HCT116 (cell line): Measurements from ENCODE around the gene RAB3GAP2. TPM values are rescaled to one million over a fixed set of nuclear protein-coding genes. Genes with fewer than 3 reads are reported as not detected.

ENCODE experiments used
- ATAC-seq: fragments of 200-7000 bp; cut with Tn5 transposase; 2 replicates; pipeline ENCODE4 v1.9.1; 2020; ENCODE audit warnings: mild to moderate bottlenecking, moderate library complexity
- BruUV-seq: library from RNA; stranded (reverse); fragments of 400-500 nt; replicated peaks from 2 replicates; lab custom pipeline; 2021; lab: Mats Ljungman, UMichigan
- CTCF ChIA-PET: fragments of 300-600 bp; sonication (Branson Sonifier 250); formaldehyde crosslinking; loops from one replicate; lab custom pipeline; 2021; ENCODE audit warnings: antibody characterized with exemption; lab: Charles Lee
- POLR2A ChIA-PET: fragments of 300-600, 350-600 bp; sonication (Branson Sonifier 250); formaldehyde crosslinking; loops from one replicate; lab custom pipeline; 2021; ENCODE audit warnings: antibody characterized with exemption; lab: Charles Lee
- RAD21 ChIA-PET, 2 experiments: fragments of 300-600 bp; sonication (Branson Sonifier 250); formaldehyde crosslinking; loops; one replicate each; lab custom pipeline; 2023; ENCODE audit warnings: low total read pairs in 2 of 2; ENCODE audit not compliant: uncharacterized antibody in 2 of 2, unreplicated experiment in 2 of 2, low non-redundant PET in 1 of 2; lab: Charles Lee
- DNase-seq: peaks from one replicate; pipeline ENCODE4 v3.0.0-alpha.2; 2010; ENCODE audit warnings: low read depth, low spot score
- H2AFZ ChIP-seq: fragments of 200-600 bp; shearing (Covaris generic), sonication (generic); 2 replicates; pipeline ENCODE4 v1.6.1; 2017; ENCODE audit warnings: low read depth, mixed run types, mixed read lengths, antibody characterized with exemption, low read length; ENCODE audit not compliant: poor library complexity, severe bottlenecking
- H3K27ac ChIP-seq: 2 replicates; pipeline ENCODE4 v1.5.1; 2012; ENCODE audit warnings: low read depth, low read length
- H3K27me3 ChIP-seq: fragments of 200-600 bp; sonication (generic); 2 replicates; pipeline ENCODE4 v1.6.1; 2016; ENCODE audit warnings: mixed run types, low read length, mixed read lengths; ENCODE audit not compliant: insufficient read depth
- H3K36me3 ChIP-seq, 2 experiments: fragments of 200-500 bp in 1 of 2; fragments of 200-600 bp in 1 of 2; sonication (Bioruptor generic) in 1 of 2; sonication (generic) in 1 of 2; 2 replicates each; pipeline versions ENCODE4 v1.5.1 to v1.6.1; 2014 to 2016; ENCODE audit warnings: low read length in 2 of 2, inconsistent platforms in 1 of 2, mixed read lengths in 1 of 2, mixed run types in 1 of 2; ENCODE audit not compliant: insufficient read depth in 2 of 2, control insufficient read depth in 1 of 2
- H3K4me1 ChIP-seq, 2 experiments: fragments of 200-600 bp in 1 of 2; sonication (generic) in 1 of 2; 2 replicates each; pipeline versions ENCODE4 v1.5.1 to v1.6.1; 2012 to 2017; ENCODE audit warnings: low read length in 2 of 2, inconsistent platforms in 1 of 2, mild to moderate bottlenecking in 1 of 2, mixed read lengths in 1 of 2, mixed run types in 1 of 2, moderate library complexity in 1 of 2; ENCODE audit not compliant: insufficient read depth in 2 of 2, control insufficient read depth in 1 of 2
- H3K4me2 ChIP-seq: fragments of 200-600 bp; sonication (generic); 2 replicates; pipeline ENCODE4 v1.6.1; 2017; ENCODE audit warnings: mixed run types, low read length, mixed read lengths
- H3K4me3 ChIP-seq, 2 experiments: fragments of 200-600 bp in 1 of 2; sonication (generic) in 1 of 2; replicated peaks in 1 of 2; 2 replicates each; pipeline ENCODE4 v1.5.1; 2011 to 2016; ENCODE audit warnings: low read length in 2 of 2, control low read depth in 1 of 2, low read depth in 1 of 2, mild to moderate bottlenecking in 1 of 2, mixed read lengths in 1 of 2, mixed run types in 1 of 2
- H3K79me2 ChIP-seq: fragments of 200-600 bp; sonication (generic); 2 replicates; pipeline ENCODE4 v1.6.1; 2017; ENCODE audit warnings: mild to moderate bottlenecking, mixed run types, low read length, moderate library complexity, mixed read lengths; ENCODE audit not compliant: insufficient read depth
- H3K9ac ChIP-seq: fragments of 200-600 bp; sonication (generic); 2 replicates; pipeline ENCODE4 v1.6.1; 2016; ENCODE audit warnings: low read length, mixed read lengths
- H3K9me2 ChIP-seq: fragments of 200-600 bp; sonication (generic), shearing (Covaris generic); 2 replicates; pipeline ENCODE4 v1.6.1; 2017; ENCODE audit warnings: mixed run types, mild to moderate bottlenecking, moderate library complexity; ENCODE audit not compliant: insufficient read depth
- H3K9me3 ChIP-seq, 2 experiments: fragments of 200-500 bp in 1 of 2; fragments of 200-600 bp in 1 of 2; sonication (Bioruptor generic) in 1 of 2; sonication (generic) in 1 of 2; 2 replicates each; pipeline ENCODE4 v1.6.1; 2014 to 2017; ENCODE audit warnings: low read length in 2 of 2, mixed read lengths in 2 of 2, inconsistent platforms in 1 of 2, low read depth in 1 of 2, mild to moderate bottlenecking in 1 of 2, mixed run types in 1 of 2, moderate library complexity in 1 of 2; ENCODE audit not compliant: control insufficient read depth in 1 of 2, insufficient read depth in 1 of 2
- H4K20me1 ChIP-seq: fragments of 200-600 bp; sonication (generic), shearing (Covaris generic); 2 replicates; pipeline ENCODE4 v1.6.1; 2017; ENCODE audit warnings: mixed run types, mild to moderate bottlenecking, moderate library complexity; ENCODE audit not compliant: insufficient read depth
- CBX3 ChIP-seq: IDR thresholded peaks from 2 replicates; pipeline ENCODE4 v1.6.1; 2012; ENCODE audit warnings: low read depth
- CTCF ChIP-seq, 3 experiments: fragments of 200-600 bp in 1 of 3; sonication (generic) in 1 of 3; IDR thresholded peaks in 2 of 3; conservative IDR thresholded peaks in 1 of 3; 2 replicates each; pipeline ENCODE4 v1.5.1; 2012 to 2017; ENCODE audit warnings: low read depth in 2 of 3, low read length in 2 of 3, antibody characterized with exemption in 1 of 3, borderline replicate concordance in 1 of 3, control low read depth in 1 of 3, mild to moderate bottlenecking in 1 of 3, mixed read lengths in 1 of 3, mixed run types in 1 of 3, moderate library complexity in 1 of 3; ENCODE audit not compliant: insufficient read depth in 1 of 3
- EGR1 ChIP-seq: IDR thresholded peaks from 2 replicates; pipeline ENCODE4 v1.6.1; 2012; ENCODE audit warnings: low read depth
- ELF1 ChIP-seq: IDR thresholded peaks from 2 replicates; pipeline ENCODE4 v1.6.1; 2012; ENCODE audit warnings: low read depth, borderline replicate concordance
- EZH2 ChIP-seq: fragments of 200-600 bp; sonication (generic); IDR thresholded peaks from 2 replicates; pipeline ENCODE4 v1.6.1; 2017; ENCODE audit warnings: antibody characterized with exemption, mixed run types
- EZH2phosphoT487 ChIP-seq: fragments of 200-600 bp; IDR thresholded peaks from 2 replicates; pipeline ENCODE4 v1.6.1; 2018; ENCODE audit warnings: antibody characterized with exemption, borderline replicate concordance
- FOSL1 ChIP-seq: IDR thresholded peaks from 2 replicates; pipeline ENCODE4 v1.6.1; 2012; ENCODE audit warnings: low read depth
- POLR2A ChIP-seq: IDR thresholded peaks from 2 replicates; pipeline ENCODE4 v1.7.0; 2011; ENCODE audit warnings: borderline replicate concordance; ENCODE audit not compliant: insufficient read depth, insufficient read length; ENCODE audit errors: extremely low read depth
- POLR2AphosphoS5 ChIP-seq: IDR thresholded peaks from 2 replicates; pipeline ENCODE4 v1.6.1; 2011; ENCODE audit warnings: mild to moderate bottlenecking, low read depth, low read length, moderate library complexity
- RAD21 ChIP-seq: IDR thresholded peaks from 2 replicates; pipeline ENCODE4 v1.6.1; 2012; ENCODE audit warnings: low read depth, mild to moderate bottlenecking
- SIN3A ChIP-seq: IDR thresholded peaks from 2 replicates; pipeline ENCODE4 v1.6.1; 2012; ENCODE audit warnings: low read depth
- SP1 ChIP-seq: IDR thresholded peaks from 2 replicates; pipeline ENCODE4 v1.6.1; 2012; ENCODE audit warnings: low read depth
- SRF ChIP-seq: IDR thresholded peaks from 2 replicates; pipeline ENCODE4 v1.6.1; 2012; ENCODE audit warnings: low read depth
- YY1 ChIP-seq: IDR thresholded peaks from 2 replicates; pipeline ENCODE4 v1.6.1; 2011; ENCODE audit warnings: low read length, low read depth, moderate library complexity, mild to moderate bottlenecking; ENCODE audit not compliant: insufficient replicate concordance; ENCODE audit errors: extremely low read depth
- ZBTB33 ChIP-seq: IDR thresholded peaks from 2 replicates; pipeline ENCODE4 v1.6.1; 2011; ENCODE audit warnings: mild to moderate bottlenecking, low read length, moderate library complexity; ENCODE audit not compliant: insufficient replicate concordance; ENCODE audit errors: extremely low read depth
- ZFX ChIP-seq: fragments of 450-650 bp; IDR thresholded peaks from 2 replicates; pipeline ENCODE4 v1.6.1; 2017
- ZNF274 ChIP-seq: fragments of 200-500 bp; sonication (Bioruptor generic); IDR thresholded peaks from 2 replicates; pipeline ENCODE4 v1.6.1; 2014; ENCODE audit warnings: mild to moderate bottlenecking, low read depth, low read length, inconsistent platforms
- intact Hi-C: fragments of 100-400 bp; cut with micrococcal nuclease; formaldehyde crosslinking; loops from 2 replicates; pipeline ENCODE4 v1.10.0; 2022
- total RNA-seq: library from RNA; stranded (reverse); gene quantifications from one replicate; pipeline ENCODE4 v1.2.1, GENCODE V29; 2021; ENCODE audit not compliant: unreplicated experiment

RAB3GAP2 gene
- total RNA-seq, 1 experiment from 2014 or later = 32.5 TPM

GRCh38 chr1:220164517-220164916 is 107.7 kb downstream of the RAB3GAP2 start:
- no peak overlapping the region for H3K27ac ChIP-seq
- ChIA-PET CTCF (no interaction called here), RAD21 (no interaction called here), POLR2A (no interaction called here)
- ATAC-seq (no peak), DNase-seq (no peak)
- no peak for TF ChIP-seq POLR2AphosphoS5
- TF ChIP-seq RAD21 = no peak
- TF ChIP-seq CBX3 = no peak
- TF ChIP-seq FOSL1 = no peak
- TF ChIP-seq EZH2phosphoT487 = no peak
- no peak for TF ChIP-seq SIN3A
- TF ChIP-seq ZFX = no peak
- H3K9me2 ChIP-seq = no peaks in the 10 kb centered on the region
- H3K4me3 ChIP-seq = no peak overlapping the region
- H3K9me3 ChIP-seq = no peaks in the 10 kb centered on the region
- intact Hi-C loops = no loop called here
- H3K36me3 ChIP-seq = peaks cover 8% of the 10 kb centered on the region in 2 experiments; a peak in 3 of 4 replicates
- BruUV-seq = no TSS peak
- H3K4me2 ChIP-seq = no peak overlapping the region
- no peak overlapping the region for H3K9ac ChIP-seq
- no peaks in the 10 kb centered on the region for H4K20me1 ChIP-seq
- H3K27me3 ChIP-seq = no peaks in the 10 kb centered on the region
- H3K4me1 ChIP-seq = no peaks in the 10 kb centered on the region
- no peak overlapping the region for H2AFZ ChIP-seq
- no peaks in the 10 kb centered on the region for H3K79me2 ChIP-seq

- RAD21 ChIA-PET = no interaction called here
- TF ChIP-seq POLR2A (no peak), YY1 (no peak), EZH2 (no peak), ZBTB33 (no peak), ELF1 (no peak), CTCF (IDR thresholded peaks at IDR 0.05 in 2 of 3, conservative IDR thresholded peaks at IDR 0.05 in 1 of 3; ENCODE audit: borderline replicate concordance in 1 of 3, insufficient read depth in 1 of 3, low read depth in 2 of 3, low read length in 2 of 3) (no peak), SP1 (no peak), SRF (no peak), ZNF274 (no peak), EGR1 (no peak), EZH2phosphoT487 (no peak)
These were observed 108.1 kb downstream of the RAB3GAP2 start for GRCh38 chr1:220164116-220164515.

More at GRCh38 chr1:220164116-220164515, 108.1 kb downstream of the RAB3GAP2 start:
- ATAC-seq (no peak), DNase-seq (no peak)
- Histone ChIP-seq H3K4me1 (no peaks in the 10 kb centered on the region), H3K27ac (no peak overlapping the region), H3K79me2 (no peaks in the 10 kb centered on the region), H3K27me3 (no peaks in the 10 kb centered on the region), H3K36me3 (peaks cover 8% of the 10 kb centered on the region in 2 experiments; a peak in 3 of 4 replicates), H3K9me3 (no peaks in the 10 kb centered on the region), H3K4me3 (no peak overlapping the region), H3K4me2 (no peak overlapping the region), H3K9ac (no peak overlapping the region), H3K9me2 (no peaks in the 10 kb centered on the region), H2AFZ (no peak overlapping the region), H4K20me1 (no peaks in the 10 kb centered on the region)
- CTCF ChIA-PET = no interaction called here
- POLR2A ChIA-PET = no interaction called here
- BruUV-seq = no TSS peak
- intact Hi-C loops = no loop called here
